ENCODE measurements around the gene WWOX.
A peak's percentile ranks its signal among the peaks of the same experiment; 100 is the strongest.

The WWOX gene

GRCh38 chr16:78709137-78709884 is 609.9 kb downstream of the WWOX start:
- DNase-seq: no peak

GRCh38 chr16:78715106-78715505 is 615.7 kb downstream of the WWOX start:
- DNase-seq: no peak

DNA sequence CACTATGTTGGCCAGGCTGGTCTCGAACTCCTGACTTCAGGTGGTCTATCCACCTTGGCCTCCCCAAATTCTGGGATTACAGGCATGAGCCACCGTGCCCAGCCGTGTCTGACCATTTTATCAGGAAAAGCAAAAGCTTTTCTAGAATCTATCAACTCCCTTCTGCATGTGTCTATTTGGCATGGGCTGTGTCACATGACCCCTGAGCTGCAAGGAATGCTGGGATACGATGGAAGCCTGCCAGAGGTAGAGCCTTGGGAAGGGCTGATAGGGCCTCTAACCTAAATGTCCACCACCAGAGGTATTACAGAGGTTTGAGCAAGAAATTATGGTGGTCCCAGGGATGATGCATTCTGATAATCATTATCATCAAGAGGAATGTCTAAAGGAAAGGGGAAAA is 616.2 kb downstream of the WWOX start:
- DNase-seq: no peak

DNA sequence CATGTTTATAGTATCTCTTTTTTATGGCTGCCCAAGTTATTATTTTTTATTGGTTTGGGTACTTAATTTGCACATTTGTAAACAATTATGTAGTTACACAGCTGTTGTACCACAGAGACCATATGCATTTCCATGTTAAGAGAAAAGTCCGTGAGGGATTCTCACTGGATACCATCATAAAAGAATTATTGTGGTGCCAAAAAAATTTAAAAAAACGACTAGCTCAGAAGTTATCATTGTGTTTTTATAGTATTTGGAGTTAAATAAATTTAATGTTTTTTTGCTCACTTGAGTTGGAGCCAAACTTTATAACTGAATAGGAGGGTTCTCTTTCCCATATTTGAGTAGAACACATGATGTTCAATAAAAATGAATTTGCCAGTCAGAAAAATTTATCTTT is 618.7 kb downstream of the WWOX start:
- DNase-seq: no peak

DNA sequence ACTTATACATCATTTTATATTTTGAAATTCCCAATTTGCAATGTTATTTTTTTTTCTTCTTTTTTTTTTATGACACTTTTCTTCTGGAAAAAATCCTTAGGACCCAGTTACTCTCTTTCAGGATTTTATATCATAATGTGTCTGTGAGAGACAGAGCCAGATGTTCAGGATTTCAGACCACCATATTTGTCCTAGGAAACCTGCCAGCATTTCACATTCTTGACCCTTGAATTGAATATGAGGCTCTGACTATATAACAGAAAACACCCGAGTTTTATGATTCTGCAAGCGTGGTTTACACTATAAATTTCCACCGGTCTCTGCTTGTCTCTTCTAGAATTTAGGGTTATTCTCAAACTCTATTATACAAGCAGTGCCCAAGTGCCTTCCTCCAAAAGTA is 621.0 kb downstream of the WWOX start:
- DNase-seq: no peak

DNA sequence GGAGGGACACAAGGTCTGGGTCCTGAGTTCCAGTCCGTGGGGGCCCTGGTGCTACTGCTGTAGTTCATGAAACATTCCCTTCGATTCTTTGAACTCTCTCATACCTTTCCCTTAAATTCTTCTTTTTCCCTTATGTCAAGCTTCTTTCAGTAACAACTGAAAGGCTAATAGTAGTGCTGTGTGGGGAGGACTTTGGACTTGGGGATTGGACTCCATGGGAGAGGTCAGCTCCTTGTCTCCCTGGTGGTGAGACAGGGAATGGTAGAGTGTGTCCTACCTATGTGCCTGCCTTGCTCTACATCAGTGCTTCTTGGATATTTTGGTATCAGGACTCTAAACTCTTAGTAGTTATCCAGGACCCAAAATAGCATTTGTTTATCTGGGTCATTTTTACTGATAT is 628.1 kb downstream of the WWOX start:
- DNase-seq: no peak

DNA sequence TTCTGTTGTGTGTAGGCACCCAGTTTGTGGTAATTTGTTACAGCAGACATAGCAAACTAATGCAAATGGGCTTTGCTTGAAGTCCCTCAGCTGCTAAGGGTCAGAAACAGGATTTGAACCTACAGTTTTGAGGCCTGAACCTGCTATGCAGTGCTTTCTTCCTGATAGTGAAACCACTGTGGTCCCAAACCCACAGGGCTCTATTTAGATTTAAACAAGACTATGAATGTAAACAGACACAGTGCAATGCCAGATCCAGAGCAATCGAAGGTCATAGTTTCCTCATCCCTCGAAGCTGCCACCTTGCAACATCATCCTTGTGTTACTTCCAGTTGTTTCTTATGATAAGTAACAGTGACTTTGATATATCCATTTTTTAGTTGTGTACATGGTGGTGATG is 630.2 kb downstream of the WWOX start:
- no peak for DNase-seq

GRCh38 chr16:78731785-78732184 is 632.3 kb downstream of the WWOX start:
- no peak for DNase-seq

DNA sequence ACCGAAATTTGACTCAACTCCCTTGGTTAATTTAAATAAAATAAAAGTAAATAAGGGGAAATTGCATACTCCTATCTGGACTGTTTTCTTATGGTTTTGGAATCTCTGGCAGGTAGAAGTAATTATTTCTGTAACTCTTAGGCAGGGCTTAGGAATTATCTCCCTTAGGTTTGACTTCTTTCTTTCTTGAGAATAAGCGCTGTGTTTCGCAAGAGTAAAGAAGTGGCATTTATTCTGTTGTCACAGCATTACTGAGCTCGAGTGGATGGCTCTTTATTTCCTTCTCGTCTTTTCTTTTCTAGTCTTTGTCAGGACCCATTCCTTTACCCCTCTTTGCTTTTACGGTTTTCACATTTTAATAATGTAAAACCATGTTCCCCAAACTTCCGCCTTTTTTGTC is 633.2 kb downstream of the WWOX start:
- no peak for DNase-seq

DNA sequence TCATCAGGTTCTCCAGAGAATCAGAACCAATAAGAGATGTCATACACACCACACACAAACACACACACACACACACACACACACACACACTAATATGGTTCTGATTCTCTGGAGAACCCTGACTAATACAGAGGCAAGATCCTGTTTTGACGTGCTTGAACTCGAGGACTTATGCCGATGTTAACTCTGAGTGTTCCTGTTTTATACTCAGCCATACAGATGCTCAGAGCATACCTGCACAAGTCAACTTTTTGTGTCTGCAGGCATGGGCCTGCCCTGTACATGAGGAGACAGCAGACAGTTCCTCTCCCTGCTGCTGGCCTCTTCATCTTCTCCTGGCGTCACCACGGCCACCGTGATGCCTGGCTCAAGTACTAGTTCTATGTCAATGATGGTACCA is 635.9 kb downstream of the WWOX start:
- no peak for DNase-seq

DNA sequence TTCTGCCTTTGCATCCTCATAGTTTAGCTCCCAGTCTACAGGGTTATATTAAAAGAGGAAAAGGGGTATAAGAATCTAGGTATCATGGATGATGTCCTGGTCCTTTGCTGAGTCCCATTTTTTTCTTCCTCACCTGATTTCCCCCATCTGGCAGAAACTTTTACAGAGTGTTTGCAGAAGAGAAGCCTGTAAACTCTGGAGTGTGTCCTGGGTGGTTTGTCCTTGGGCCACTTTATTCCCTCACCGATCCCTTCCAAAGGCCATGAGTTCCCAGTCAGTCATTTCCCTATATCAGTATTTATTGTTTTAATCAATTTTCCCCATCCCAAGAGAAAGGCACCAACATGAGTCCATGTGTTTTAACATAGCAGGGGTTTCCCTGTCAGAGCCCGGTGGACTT is 638.2 kb downstream of the WWOX start:
- no peak for DNase-seq

DNA sequence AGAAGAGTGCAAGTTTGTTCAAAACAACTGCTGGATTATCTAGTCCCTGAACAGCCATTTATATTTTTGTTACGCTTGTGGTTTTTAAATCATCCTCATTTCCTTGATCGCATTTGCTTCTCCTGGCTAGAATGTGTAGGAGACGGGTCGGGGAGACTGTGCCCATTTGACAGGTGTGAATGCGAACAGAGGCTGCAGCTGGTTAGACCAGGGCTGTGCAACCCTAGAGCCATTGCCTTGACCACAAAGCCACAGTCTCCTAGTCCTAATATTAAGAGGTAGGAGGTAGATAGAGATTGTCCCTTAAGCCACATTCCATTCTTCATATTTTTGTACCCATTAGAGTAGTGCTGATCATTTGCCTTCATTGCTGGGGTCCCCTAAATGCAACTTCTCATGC is 639.1 kb downstream of the WWOX start:
- DNase-seq: no peak

GRCh38 chr16:78740269-78740668 is 640.8 kb downstream of the WWOX start:
- no peak for DNase-seq

DNA sequence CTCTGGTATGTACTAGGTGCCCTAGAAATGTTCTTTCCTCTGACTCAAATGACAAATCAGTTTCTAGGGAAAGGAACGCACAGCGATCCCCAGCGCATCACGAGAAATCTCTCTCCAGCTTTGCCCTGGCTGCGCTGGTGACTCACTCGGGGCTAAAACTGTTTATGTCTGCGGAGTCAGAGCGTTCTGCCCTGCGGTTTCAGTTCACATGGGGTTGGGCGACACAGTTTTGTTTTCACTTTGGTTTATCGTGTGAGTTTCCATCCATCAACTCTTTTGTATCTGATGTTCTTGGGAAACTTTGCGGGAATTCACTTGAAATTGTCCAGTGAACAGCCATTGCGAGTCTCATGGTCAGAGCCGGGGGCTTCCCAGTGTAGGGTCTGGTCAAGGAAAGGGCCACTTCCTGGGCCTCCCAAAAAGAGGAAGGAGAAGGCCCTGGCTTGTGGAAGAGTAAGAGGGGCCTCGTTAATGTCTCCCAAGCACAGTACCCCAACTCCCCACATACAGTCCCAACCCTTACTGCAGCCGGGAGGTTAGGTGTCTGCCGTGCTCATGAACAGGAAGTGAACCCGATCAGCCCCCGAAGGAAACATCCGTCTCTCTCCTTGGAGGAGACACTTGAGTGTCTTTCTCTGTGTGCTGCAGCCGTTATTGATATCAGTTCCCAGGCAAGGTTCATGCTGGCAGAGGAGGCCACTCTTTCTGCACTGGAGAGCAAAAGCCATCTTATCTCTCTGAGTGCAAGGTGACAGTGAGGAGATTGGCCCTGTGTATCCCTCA is 643.2 kb downstream of the WWOX start:
- peak; percentile 88 for DNase-seq

DNA sequence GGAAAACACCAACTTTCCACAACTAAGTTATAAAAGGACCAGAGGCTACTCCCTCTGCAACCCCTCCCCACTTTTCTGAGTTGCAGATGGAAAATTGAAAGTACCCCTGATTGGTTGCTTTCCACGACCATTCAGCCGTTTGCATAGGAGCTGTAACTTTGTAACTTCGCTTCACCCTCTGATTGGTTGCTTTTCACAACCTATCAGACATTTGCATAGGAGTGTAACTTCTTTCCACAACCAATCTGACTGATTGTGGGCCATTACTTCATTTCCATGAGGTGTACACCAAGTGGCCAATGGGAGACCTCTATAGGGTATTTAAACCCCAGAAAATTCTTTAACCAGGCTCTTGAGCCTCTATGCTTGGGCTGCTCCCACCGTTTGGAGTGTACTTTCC is 644.1 kb downstream of the WWOX start:
- no peak for DNase-seq

DNA sequence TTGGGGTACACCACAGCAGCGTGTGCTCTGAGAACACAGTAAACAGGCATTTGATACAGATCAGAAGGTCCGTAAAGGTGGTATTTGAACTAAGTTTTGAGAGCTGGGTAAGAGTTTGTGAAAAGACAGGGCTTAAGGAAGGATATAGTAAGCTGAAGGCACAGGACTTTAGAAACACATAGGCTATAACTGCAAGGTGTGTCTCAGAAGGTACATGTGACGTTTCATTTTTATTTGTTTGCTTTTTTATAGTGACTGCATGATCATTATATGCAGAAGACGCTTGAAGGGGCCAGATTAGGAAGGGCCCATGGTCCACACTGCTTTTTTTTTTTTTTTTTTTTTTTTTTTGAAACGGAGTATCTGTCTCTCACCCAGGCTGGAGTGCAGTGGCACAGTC is 644.6 kb downstream of the WWOX start:
- no peak for DNase-seq

DNA sequence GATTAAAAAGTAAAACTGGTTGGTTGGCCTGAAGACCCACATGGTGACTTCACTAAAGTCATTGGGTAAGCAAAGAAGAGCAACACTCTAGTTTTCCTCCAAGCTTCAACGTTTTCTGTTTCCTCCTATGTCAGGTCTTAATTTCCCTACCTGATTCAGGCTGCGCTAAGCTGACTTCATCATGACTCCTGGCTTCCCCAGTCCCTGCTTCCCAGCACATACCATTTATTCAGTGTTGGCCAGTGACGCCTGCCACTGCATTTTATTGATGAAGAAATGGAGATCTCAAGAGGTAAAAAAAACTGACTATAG is 645.3 kb downstream of the WWOX start:
- DNase-seq: no peak

DNA sequence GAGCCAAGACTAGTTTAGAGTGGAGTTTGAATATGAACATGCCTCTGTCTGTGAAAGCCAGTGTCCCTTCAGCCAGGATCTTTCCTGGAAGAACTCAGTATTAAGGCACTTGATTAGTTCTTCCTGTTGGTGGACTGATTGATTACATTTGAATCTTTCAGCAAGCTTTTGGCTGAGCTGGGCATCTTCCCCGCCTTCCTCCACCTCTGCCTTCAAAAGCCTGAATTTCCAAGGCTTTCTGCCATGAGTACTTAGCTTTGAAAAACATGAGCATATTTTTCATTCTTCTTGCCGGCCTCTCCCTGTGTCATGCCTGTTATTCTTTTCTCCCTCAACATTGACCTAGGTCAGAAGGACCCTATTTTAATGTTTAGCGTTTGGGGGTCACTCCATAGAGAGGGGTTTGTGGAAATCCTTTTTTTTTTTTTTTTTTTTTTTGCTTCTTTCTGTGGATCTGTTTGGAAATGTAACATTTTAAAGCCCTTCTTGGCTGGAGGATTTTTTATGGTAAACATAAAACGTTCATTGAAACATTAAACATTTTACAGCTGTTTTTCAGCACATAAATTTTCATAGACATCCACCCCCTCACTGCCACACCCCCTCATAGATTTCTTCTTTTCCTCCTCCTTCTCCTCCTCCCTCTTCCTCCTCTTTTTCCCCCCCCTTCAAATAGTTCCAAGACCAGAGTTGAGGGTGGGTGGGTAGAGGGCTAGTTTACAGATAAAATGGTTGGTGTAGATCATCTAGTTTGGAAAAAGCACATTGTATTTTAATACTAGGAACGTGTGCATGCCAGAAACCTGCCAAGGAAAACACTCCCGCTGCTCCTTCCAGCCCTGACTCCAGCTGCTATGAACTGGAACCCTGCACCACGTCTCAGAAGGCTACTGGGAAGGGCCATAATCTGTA is 645.9 kb downstream of the WWOX start:
- DNase-seq: no peak

GRCh38 chr16:78746718-78747117 is 647.3 kb downstream of the WWOX start:
- no peak for DNase-seq

GRCh38 chr16:78748220-78748929 is 648.9 kb downstream of the WWOX start:
- DNase-seq: no peak

DNA sequence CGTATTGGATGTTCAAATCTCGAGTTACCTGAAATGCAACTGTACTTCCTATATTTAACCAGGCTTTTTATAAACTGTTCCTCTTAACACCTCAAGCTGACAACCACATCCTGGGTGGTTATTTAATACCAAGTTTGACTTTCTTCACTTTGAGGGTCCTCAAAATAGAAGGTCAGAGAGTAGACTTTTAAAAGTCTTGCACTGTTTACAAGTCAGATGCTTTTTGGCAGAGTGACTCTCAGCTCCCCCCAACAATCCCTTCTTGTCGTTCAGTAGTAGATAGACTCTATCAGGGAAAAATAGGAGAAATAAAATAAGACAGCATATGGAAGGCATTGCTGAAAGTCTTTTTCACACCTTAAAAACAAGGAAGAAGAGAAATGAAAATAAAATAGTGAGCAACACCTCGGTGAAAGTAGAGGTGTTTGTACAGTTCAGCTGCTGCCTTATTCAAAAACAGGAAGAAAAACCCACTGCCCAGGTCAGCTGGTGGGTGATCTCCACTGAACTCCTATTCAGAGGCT is 650.4 kb downstream of the WWOX start:
- no peak for DNase-seq

DNA sequence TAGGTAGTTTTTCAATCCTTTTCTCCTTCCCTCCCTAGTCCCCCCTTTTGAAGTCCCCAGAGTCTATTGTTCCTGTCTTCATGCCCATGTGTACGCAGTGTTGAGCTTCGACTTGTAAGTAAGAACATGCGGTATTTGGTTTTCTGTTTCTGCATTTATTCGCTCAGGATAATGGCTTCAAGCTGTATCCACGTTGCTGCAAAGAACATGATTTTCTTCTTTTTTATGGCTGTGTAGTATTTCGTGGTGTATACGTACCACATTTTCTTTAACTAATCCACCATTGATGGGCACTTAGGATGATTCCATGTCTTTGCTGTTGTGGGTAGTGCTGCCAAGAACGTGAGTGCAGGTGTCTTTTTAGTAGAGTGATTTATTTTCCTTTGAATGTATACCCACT is 651.2 kb downstream of the WWOX start:
- no peak for DNase-seq

GRCh38 chr16:78751601-78752000 is 652.1 kb downstream of the WWOX start:
- no peak for DNase-seq

Data from CD4-positive, alpha-beta T cell treated with Interleukin-6 for 4 hours (primary cell).